ENCODE data around the gene TMEM185B.

Gene TMEM185B

DNA sequence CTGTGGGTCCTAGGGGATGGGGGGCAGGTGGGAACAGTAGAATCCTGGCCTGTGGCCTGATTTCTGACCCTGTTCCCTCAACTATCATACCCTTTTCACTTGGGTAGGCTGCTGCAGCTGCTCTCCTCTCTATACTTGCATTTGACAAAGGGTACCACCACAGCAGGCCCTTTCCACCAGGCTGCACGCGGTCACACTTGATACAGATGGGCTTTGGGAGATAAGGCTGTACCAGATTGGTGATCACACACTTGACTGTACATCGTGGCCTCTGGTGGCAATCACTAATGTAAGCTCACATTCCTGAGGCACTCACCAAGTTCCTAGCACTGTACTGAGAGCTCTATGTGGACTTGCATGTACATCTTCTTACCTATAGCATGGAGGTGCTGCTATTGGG lies 27.9 kb upstream of the TMEM185B start:
- TF ChIP-seq, protein P1, sequence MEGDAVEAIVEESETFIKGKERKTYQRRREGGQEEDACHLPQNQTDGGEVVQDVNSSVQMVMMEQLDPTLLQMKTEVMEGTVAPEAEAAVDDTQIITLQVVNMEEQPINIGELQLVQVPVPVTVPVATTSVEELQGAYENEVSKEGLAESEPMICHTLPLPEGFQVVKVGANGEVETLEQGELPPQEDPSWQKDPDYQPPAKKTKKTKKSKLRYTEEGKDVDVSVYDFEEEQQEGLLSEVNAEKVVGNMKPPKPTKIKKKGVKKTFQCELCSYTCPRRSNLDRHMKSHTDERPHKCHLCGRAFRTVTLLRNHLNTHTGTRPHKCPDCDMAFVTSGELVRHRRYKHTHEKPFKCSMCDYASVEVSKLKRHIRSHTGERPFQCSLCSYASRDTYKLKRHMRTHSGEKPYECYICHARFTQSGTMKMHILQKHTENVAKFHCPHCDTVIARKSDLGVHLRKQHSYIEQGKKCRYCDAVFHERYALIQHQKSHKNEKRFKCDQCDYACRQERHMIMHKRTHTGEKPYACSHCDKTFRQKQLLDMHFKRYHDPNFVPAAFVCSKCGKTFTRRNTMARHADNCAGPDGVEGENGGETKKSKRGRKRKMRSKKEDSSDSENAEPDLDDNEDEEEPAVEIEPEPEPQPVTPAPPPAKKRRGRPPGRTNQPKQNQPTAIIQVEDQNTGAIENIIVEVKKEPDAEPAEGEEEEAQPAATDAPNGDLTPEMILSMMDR (IDR thresholded peaks at IDR 0.05; ENCODE audit: low read depth, low read length) = no peak

GRCh38 chr2:120250640-120251039 lies 27.4 kb upstream of the TMEM185B start:
- DNase-seq (ENCODE audit: extremely low read depth, low read depth) = no peak
- TF ChIP-seq, protein P1 (IDR thresholded peaks at IDR 0.05; ENCODE audit: low read depth, low read length) = no peak

More for the DNA sequence above, 27.9 kb upstream of the TMEM185B start:
- no peak for DNase-seq (ENCODE audit: extremely low read depth, low read depth)

GRCh38 chr2:120247851-120248250 lies 24.7 kb upstream of the TMEM185B start:
- TF ChIP-seq, protein P1 (IDR thresholded peaks at IDR 0.05; ENCODE audit: low read depth, low read length) = no peak
- DNase-seq (ENCODE audit: extremely low read depth, low read depth) = no peak

GRCh38 chr2:120246546-120247300 lies 23.5 kb upstream of the TMEM185B start:
- no peak for DNase-seq (ENCODE audit: extremely low read depth, low read depth)
- TF ChIP-seq, protein P1 (IDR thresholded peaks at IDR 0.05; ENCODE audit: low read depth, low read length) = no peak

- no peak for DNase-seq (ENCODE audit: extremely low read depth, low read depth)
- TF ChIP-seq, protein P1 (IDR thresholded peaks at IDR 0.05; ENCODE audit: low read depth, low read length) = no peak
These were observed 22.5 kb upstream of the TMEM185B start for GRCh38 chr2:120245520-120246332.

- DNase-seq (ENCODE audit: extremely low read depth, low read depth) = no peak
- TF ChIP-seq, protein P1 (IDR thresholded peaks at IDR 0.05; ENCODE audit: low read depth, low read length) = no peak
These were observed 21.7 kb upstream of the TMEM185B start for GRCh38 chr2:120244656-120245519.

All from AG09319 (cell line).